K562 (cell line): ENCODE measurements around the gene EFHC1. TPM values are rescaled to one million over a fixed set of nuclear protein-coding genes. Genes with fewer than 3 reads are reported as not detected.

Source experiments
- ATF1 ChIP-seq, 2 experiments: fragments of 450-650 bp in 1 of 2; IDR thresholded peaks; 2 replicates each; pipeline ENCODE4 v1.6.1; 2016; ENCODE audit warnings: missing compliant biosample characterization in 1 of 2, missing genetic modification characterization in 1 of 2
- CREM ChIP-seq: IDR thresholded peaks from 2 replicates; pipeline ENCODE4 v1.6.1; 2014; ENCODE audit warnings: antibody characterized with exemption, low read depth
- GMEB1 ChIP-seq: fragments of 250-450 bp; sonication (Bioruptor Pico); IDR thresholded peaks from 2 replicates; pipeline ENCODE4 v1.4.0; 2020; ENCODE audit warnings: mild to moderate bottlenecking
- MLX ChIP-seq, 2 experiments: fragments of 450-650 bp in 1 of 2; sonication (generic) in 1 of 2; formaldehyde crosslinking; conservative IDR thresholded peaks; 2 replicates each; pipeline versions ENCODE4 v1.4.0 to v1.8.1; 2020 to 2022; ENCODE audit warnings: mild to moderate bottlenecking in 1 of 2, missing genetic modification reagents in 1 of 2
- NUFIP1 ChIP-seq: fragments of 450-650 bp; IDR thresholded peaks from 2 replicates; pipeline ENCODE4 v1.6.1; 2018; ENCODE audit not compliant: partially characterized antibody
- ZNF318 ChIP-seq, 2 experiments: fragments of 450-650 bp; IDR thresholded peaks; 2 replicates each; pipeline ENCODE4 v1.6.1; 2016; ENCODE audit warnings: mild to moderate bottlenecking in 2 of 2, borderline replicate concordance in 1 of 2, low read depth in 1 of 2, moderate library complexity in 1 of 2
- ZNF407 ChIP-seq: fragments of 450-650 bp; IDR thresholded peaks from 2 replicates; pipeline ENCODE4 v1.6.1; 2016; ENCODE audit warnings: low read depth
- polyA plus RNA-seq, 8 experiments: library from polyadenylated mRNA; depleted of rRNA in 4 of 8; stranded (reverse) in 5 of 8; unstranded in 3 of 8; fragments of >200 nt; fragmentation: Nextera tagmentation in 2 of 8; fragmentation: Illumina TruSeq in 1 of 8; extraction: Ambion mirVana in 2 of 8; extraction: Trizol in 1 of 8; gene quantifications; 2 replicates each; pipeline versions ENCODE4 v1.2.1 to v1.2.3, GENCODE V29; 2011 to 2014; ENCODE audit warnings: inconsistent platforms in 1 of 8, missing spikeins in 1 of 8
- total RNA-seq, 7 experiments: library from RNA; depleted of rRNA in 6 of 7; stranded (reverse); fragments of >200 nt in 6 of 7; fragmentation: Illumina TruSeq in 2 of 7; extraction: Trizol in 2 of 7; gene quantifications; 2 replicates each; pipeline versions ENCODE4 v1.2.1 to v1.2.3, GENCODE V29; 2011 to 2021; ENCODE audit warnings: low replicate concordance in 1 of 7

Gene EFHC1
- total and polyA plus RNA-seq, 9 of the 15 experiments (the other 6 are each of a cell fraction or from before 2014, with no cell fraction given), result 9.5 to 31.0 (median 14.9) TPM

- TF ChIP-seq ZNF407 (no peak), ATF1 (CRISPR knock-in tag; IDR thresholded peaks at IDR 0.05) (no peak), ATF1 (tag; IDR thresholded peaks at IDR 0.05) (peak; percentile 38; the same call in 1 of the 2 replicates), MLX (CRISPR knock-in tag; conservative IDR thresholded peaks at IDR 0.05) (no peak), GMEB1 (CRISPR knock-in tag) (no peak), ZNF318 (IDR thresholded peaks at IDR 0.05; ENCODE audit: borderline replicate concordance in 1 of 2, low read depth in 1 of 2) (no peak), CREM (no peak), NUFIP1 (no peak)
Observed at GRCh38 chr6:52511572-52512151, 91.5 kb downstream of the EFHC1 start (continued).
